ENCODE results near the gene NCKAP1.

DNA sequence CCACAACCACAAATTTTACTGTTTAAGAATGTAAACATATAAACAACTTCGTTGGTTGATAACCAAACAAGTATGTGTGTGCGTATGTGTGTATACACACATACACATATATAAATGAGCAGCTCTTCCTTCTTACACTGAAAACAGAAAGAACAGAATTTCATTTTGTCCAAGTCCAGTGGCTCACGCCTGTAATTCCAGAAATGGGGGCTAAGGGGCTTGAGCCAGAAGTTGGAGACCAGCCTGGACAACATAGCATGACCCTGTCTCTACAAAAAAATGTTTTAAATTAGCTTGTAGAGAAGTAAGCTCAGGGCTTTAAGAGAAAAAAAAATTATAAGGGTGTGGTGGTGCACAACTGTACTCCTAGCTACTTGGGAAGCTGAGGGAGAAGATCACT lies 12.3 kb downstream of the NCKAP1 start:
- TF ChIP-seq, protein P1, sequence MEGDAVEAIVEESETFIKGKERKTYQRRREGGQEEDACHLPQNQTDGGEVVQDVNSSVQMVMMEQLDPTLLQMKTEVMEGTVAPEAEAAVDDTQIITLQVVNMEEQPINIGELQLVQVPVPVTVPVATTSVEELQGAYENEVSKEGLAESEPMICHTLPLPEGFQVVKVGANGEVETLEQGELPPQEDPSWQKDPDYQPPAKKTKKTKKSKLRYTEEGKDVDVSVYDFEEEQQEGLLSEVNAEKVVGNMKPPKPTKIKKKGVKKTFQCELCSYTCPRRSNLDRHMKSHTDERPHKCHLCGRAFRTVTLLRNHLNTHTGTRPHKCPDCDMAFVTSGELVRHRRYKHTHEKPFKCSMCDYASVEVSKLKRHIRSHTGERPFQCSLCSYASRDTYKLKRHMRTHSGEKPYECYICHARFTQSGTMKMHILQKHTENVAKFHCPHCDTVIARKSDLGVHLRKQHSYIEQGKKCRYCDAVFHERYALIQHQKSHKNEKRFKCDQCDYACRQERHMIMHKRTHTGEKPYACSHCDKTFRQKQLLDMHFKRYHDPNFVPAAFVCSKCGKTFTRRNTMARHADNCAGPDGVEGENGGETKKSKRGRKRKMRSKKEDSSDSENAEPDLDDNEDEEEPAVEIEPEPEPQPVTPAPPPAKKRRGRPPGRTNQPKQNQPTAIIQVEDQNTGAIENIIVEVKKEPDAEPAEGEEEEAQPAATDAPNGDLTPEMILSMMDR (IDR thresholded peaks at IDR 0.05), result no peak
- TF ChIP-seq POLR2A (IDR thresholded peaks at IDR 0.05), result no peak

Data from Peyer's patch (tissue), 4 donors.